Measurements from ENCODE around the gene IKZF3.

Gene IKZF3

GRCh38 chr17:39722965-39723848 is 140.9 kb downstream of the IKZF3 start:
- peaks cover 10% of the 10 kb centered on the region for H3K36me3 ChIP-seq (ENCODE audit: insufficient read depth, low read length)

GRCh38 chr17:39722104-39722503 is 142.0 kb downstream of the IKZF3 start:
- Histone ChIP-seq H3K36me3 (ENCODE audit: insufficient read depth, low read length) (0 out of 2 replicates have a peak, but pooled peaks cover under 1% of the 10 kb centered on the region), H3K4me1 (ENCODE audit: insufficient read depth, low read length) (no peaks in the 10 kb centered on the region), H4K20me1 (ENCODE audit: insufficient read depth, low read length) (no peaks in the 10 kb centered on the region), H3K9ac (ENCODE audit: low read depth, low read length) (no peak overlapping the region), H3K79me2 (ENCODE audit: insufficient read depth, low read length) (no peaks in the 10 kb centered on the region), H3K9me3 (ENCODE audit: insufficient read depth, low read length, severe bottlenecking) (no peaks in the 10 kb centered on the region), H3K27ac (ENCODE audit: low read length) (no peak overlapping the region), H2AFZ (ENCODE audit: low read depth, low read length) (no peak overlapping the region), H3K27me3 (ENCODE audit: insufficient read depth, low read length, poor library complexity) (no peaks in the 10 kb centered on the region), H3K4me2 (ENCODE audit: insufficient read depth, low read length) (no peak overlapping the region), H3K4me3 (ENCODE audit: low read depth in 1 of 2, low read length in 2 of 2) (no peak overlapping the region)
- DNase-seq (no peak), ATAC-seq (ENCODE audit: insufficient read depth, low read depth) (no peak)
- TF ChIP-seq EZH2 (IDR thresholded peaks at IDR 0.05; ENCODE audit: borderline replicate concordance, low read depth, low read length, severe bottlenecking) (no peak), CTCF (IDR thresholded peaks at IDR 0.05; ENCODE audit: borderline replicate concordance, extremely low read depth, low read length, poor library complexity, severe bottlenecking) (no peak)

More at GRCh38 chr17:39722965-39723848, 140.9 kb downstream of the IKZF3 start:
- ATAC-seq (ENCODE audit: insufficient read depth, low read depth) = 0 out of 3 replicates have a peak, but pooled peaks have one; percentile 41
- Histone ChIP-seq H3K9ac (ENCODE audit: low read depth, low read length) (no peak overlapping the region), H3K4me2 (ENCODE audit: insufficient read depth, low read length) (no peak overlapping the region), H3K79me2 (ENCODE audit: insufficient read depth, low read length) (no peaks in the 10 kb centered on the region), H3K4me1 (ENCODE audit: insufficient read depth, low read length) (no peaks in the 10 kb centered on the region), H3K9me3 (ENCODE audit: insufficient read depth, low read length, severe bottlenecking) (no peaks in the 10 kb centered on the region), H2AFZ (ENCODE audit: low read depth, low read length) (no peak overlapping the region), H3K4me3 (ENCODE audit: low read depth in 1 of 2, low read length in 2 of 2) (no peak overlapping the region), H4K20me1 (ENCODE audit: insufficient read depth, low read length) (no peaks in the 10 kb centered on the region), H3K27ac (ENCODE audit: low read length) (no peak overlapping the region), H3K27me3 (ENCODE audit: insufficient read depth, low read length, poor library complexity) (no peaks in the 10 kb centered on the region)
- no peak for TF ChIP-seq EZH2 (IDR thresholded peaks at IDR 0.05; ENCODE audit: borderline replicate concordance, low read depth, low read length, severe bottlenecking)
- no peak for TF ChIP-seq CTCF (IDR thresholded peaks at IDR 0.05; ENCODE audit: borderline replicate concordance, extremely low read depth, low read length, poor library complexity, severe bottlenecking)
- peak; percentile 37 for DNase-seq

- H3K79me2 ChIP-seq (ENCODE audit: insufficient read depth, low read length) = no peaks in the 10 kb centered on the region
- no peak overlapping the region for H3K9ac ChIP-seq (ENCODE audit: low read depth, low read length)
- DNase-seq (no peak), ATAC-seq (ENCODE audit: insufficient read depth, low read depth) (no peak)
- H3K36me3 ChIP-seq (ENCODE audit: insufficient read depth, low read length) = no peaks in the 10 kb centered on the region
- no peaks in the 10 kb centered on the region for H4K20me1 ChIP-seq (ENCODE audit: insufficient read depth, low read length)
- no peaks in the 10 kb centered on the region for H3K4me1 ChIP-seq (ENCODE audit: insufficient read depth, low read length)
- H3K4me2 ChIP-seq (ENCODE audit: insufficient read depth, low read length) = no peak overlapping the region
- H3K9me3 ChIP-seq (ENCODE audit: insufficient read depth, low read length, severe bottlenecking) = no peaks in the 10 kb centered on the region
- no peak overlapping the region for H3K27ac ChIP-seq (ENCODE audit: low read length)
- H3K4me3 ChIP-seq (ENCODE audit: low read depth in 1 of 2, low read length in 2 of 2) = no peak overlapping the region
- H2AFZ ChIP-seq (ENCODE audit: low read depth, low read length) = no peak overlapping the region
- TF ChIP-seq CTCF (IDR thresholded peaks at IDR 0.05; ENCODE audit: borderline replicate concordance, extremely low read depth, low read length, poor library complexity, severe bottlenecking) = no peak
- TF ChIP-seq EZH2 (IDR thresholded peaks at IDR 0.05; ENCODE audit: borderline replicate concordance, low read depth, low read length, severe bottlenecking) = no peak
- no peaks in the 10 kb centered on the region for H3K27me3 ChIP-seq (ENCODE audit: insufficient read depth, low read length, poor library complexity)
Measured at GRCh38 chr17:39719563-39720355, 144.4 kb downstream of the IKZF3 start.
